HL-60 (cell line): Measurements from ENCODE around the gene GAK.

Experiments used
- DNase-seq, 2 experiments: peaks; one replicate each; pipeline ENCODE4 v3.0.0-alpha.2; 2010 to 2020; ENCODE audit warnings: low read depth in 1 of 2, low spot score in 1 of 2
- H3K27ac ChIP-seq: fragments of 250-450 bp; sonication (Bioruptor Pico); replicated peaks from 2 replicates; pipeline ENCODE4 v1.5.1; 2020; ENCODE audit warnings: mild to moderate bottlenecking, moderate library complexity
- H3K27me3 ChIP-seq: fragments of 250-450 bp; sonication (Bioruptor Pico); 2 replicates; pipeline ENCODE4 v1.5.1; 2021; ENCODE audit warnings: mild to moderate bottlenecking, moderate library complexity; ENCODE audit not compliant: insufficient read depth, poor library complexity, severe bottlenecking
- H3K4me3 ChIP-seq: replicated peaks from 2 replicates; pipeline ENCODE4 v1.5.1; 2011; ENCODE audit warnings: mild to moderate bottlenecking, control low read depth, low read length; ENCODE audit not compliant: insufficient read depth
- CTCF ChIP-seq: IDR thresholded peaks from one replicate; pipeline ENCODE4 v1.5.1; 2011; ENCODE audit warnings: low read length, control low read depth, inconsistent platforms; ENCODE audit not compliant: insufficient read depth
- GABPA ChIP-seq: IDR thresholded peaks from 2 replicates; pipeline ENCODE4 v1.6.1; 2012; ENCODE audit warnings: low read depth
- POLR2AphosphoS5 ChIP-seq: IDR thresholded peaks from 2 replicates; pipeline ENCODE4 v1.6.1; 2012; ENCODE audit warnings: low read depth
- REST ChIP-seq: IDR thresholded peaks from 2 replicates; pipeline ENCODE4 v1.6.1; 2012; ENCODE audit warnings: low read depth; ENCODE audit not compliant: insufficient replicate concordance
- SPI1 ChIP-seq: IDR thresholded peaks from 2 replicates; pipeline ENCODE4 v1.6.1; 2012; ENCODE audit warnings: low read depth, mild to moderate bottlenecking, borderline replicate concordance

Gene GAK

GRCh38 chr4:965048-965765, 33.1 kb upstream of the GAK start:
- H3K27ac ChIP-seq, result no peak overlapping the region
- no peak for TF ChIP-seq POLR2AphosphoS5
- no peak for TF ChIP-seq CTCF
- no peak for TF ChIP-seq REST
- DNase-seq, result no peak
- no peaks in the 10 kb centered on the region for H3K27me3 ChIP-seq
- H3K4me3 ChIP-seq, result no peak overlapping the region

DNA sequence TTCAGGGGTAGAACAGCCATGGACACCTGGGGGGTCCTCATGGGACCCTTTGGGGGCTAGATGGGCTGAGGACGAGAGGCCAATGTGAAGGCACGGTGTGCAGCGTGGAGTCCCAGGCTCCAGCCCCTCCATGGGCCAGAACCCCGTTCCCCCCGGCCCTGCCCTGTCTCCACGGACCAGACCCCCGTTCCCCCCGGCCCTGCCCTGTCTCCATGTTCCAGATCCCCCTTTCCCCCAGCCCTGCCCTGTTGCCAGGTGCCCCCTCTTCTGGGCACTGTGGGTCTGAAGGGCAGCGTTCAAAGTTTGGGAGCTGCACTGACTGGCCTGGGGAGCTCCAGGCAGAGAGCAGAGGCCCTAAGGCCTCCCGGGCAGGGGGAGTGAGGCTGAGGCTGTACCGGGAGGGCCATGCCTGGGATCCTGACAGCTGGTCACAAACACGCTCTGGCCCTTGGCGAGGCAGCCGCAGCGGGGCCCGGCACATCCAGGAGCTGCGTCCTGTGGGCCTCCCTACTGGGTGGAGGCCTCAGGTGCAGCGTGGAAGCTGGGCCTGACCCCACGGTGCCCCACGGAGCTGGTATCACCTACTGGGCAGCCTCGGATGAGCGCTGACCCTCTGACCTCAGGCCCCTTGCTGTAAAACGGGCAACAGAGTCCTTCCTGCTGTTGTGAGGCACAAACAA, 32.4 kb upstream of the GAK start:
- no peak for DNase-seq
- no peak overlapping the region for H3K27ac ChIP-seq
- H3K27me3 ChIP-seq, result no peaks in the 10 kb centered on the region
- no peak overlapping the region for H3K4me3 ChIP-seq
- TF ChIP-seq REST (no peak), SPI1 (no peak), POLR2AphosphoS5 (no peak), CTCF (no peak), GABPA (no peak)

- H3K4me3 ChIP-seq, result no peak overlapping the region
- H3K27ac ChIP-seq, result no peak overlapping the region
- DNase-seq, result no peak
- no peaks in the 10 kb centered on the region for H3K27me3 ChIP-seq
- TF ChIP-seq SPI1 (no peak), GABPA (no peak), POLR2AphosphoS5 (no peak), CTCF (no peak), REST (no peak)
These were observed 31.4 kb upstream of the GAK start for GRCh38 chr4:963276-964225.
